ENCODE data around the gene LRP8.

GRCh38 chr1:53371121-53371666 is 43.3 kb upstream of the LRP8 start:
- TF ChIP-seq CTCF (IDR thresholded peaks at IDR 0.05), result no peak
- no peak for TF ChIP-seq POLR2A (IDR thresholded peaks at IDR 0.05)
